HPDE6-E6E7 (cell line): ENCODE results near the gene ZYX.
"Not testable (repeated sequence)": the region's sequence is repeated elsewhere in the genome, so short reads cannot be mapped to it uniquely, and the experiment has no call there.

Experiments
- DNase-seq: peaks from one replicate; pipeline ENCODE4 v3.0.0; 2011; ENCODE audit warnings: missing footprints; ENCODE audit errors: extremely low spot score

ZYX gene

DNA sequence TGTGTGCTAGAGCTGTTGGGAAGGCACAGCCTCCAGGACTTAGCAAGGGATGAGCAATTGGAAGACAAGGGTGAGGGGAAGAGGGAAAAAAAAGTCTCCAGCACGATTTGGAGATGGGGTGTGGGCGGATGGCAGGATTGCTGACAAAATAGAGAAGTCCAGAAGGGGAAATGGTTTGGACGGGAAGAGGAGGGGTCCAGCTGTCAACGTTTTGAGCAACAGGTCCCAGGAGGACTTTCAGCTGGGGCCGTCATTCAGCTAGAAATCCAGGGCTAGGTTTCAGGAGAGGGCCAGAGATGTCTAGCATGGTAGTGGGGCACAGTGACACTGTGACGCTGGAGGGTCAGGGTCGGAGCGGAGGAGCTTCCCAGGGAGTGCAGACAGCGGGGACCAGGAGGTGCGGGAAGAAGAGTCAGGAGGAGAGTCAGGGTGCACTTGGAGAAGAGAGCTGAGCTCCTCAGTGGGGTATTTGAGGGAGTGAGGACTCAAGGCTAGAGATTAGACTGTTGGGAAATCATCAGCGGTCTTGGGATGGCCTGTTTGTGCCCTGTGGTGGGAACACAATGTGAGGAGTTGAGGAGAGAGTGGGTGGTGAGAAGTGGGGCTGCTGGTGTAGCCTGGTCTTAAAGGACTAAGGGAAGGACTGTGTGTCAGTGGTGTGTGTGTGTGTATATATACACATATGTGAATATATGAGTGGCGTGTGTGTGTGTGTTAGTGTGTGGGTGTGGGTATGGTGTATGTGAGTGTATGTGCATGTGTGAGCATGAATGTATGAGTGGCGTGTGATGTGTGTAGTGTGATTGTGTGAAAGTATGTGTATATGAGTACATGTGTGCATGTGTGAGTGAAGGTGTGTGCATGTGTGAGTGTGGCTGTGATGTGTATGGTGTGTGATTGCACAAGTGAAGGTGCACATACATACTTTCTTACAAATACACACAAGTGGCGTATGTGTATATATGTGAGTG is 3.8 kb downstream of the ZYX start:
- no peak for DNase-seq

DNA sequence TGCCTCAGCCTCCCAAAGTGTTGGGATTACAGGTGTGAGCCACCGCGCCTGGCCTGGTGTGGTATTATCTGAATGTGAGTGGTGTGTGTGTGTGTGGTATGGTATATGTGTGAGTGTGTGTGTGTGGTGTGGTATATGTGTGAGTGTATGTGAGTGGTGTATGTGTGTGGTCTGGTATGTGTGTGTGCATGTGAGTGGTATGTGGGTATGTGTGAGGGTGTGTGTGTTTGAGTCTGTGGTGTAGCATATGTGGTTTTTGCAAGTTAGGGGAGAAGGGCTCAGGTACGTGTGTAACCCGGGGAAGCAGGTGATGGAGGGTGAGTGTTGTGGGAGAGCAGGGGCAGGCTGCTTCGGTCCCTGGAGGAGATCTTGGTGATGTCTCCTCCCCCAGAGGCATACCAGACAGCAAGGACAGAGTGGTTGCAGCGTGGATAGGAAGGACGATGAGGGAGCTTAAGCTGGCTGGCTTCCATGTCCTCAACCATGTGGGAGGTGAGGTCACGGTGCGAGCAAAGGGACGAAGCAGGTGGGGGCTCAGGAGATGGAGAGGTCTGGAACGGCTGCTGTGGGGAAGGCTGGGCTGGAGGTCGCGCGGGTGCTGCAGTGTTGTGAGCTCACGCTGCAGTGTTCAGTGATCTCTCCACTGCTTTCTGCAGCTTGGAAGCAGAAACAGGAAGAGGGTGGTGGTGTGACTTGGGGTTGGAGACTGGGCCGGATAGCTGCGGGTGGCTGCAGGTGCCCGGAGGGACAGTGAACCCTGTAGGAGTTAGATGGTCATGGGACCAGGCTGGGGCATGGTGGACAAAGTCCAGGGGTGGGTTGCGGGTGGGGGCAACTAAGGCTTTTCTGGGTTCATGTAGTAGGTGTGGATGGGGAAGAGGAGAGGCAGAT is 5.0 kb downstream of the ZYX start:
- DNase-seq = no peak

DNA sequence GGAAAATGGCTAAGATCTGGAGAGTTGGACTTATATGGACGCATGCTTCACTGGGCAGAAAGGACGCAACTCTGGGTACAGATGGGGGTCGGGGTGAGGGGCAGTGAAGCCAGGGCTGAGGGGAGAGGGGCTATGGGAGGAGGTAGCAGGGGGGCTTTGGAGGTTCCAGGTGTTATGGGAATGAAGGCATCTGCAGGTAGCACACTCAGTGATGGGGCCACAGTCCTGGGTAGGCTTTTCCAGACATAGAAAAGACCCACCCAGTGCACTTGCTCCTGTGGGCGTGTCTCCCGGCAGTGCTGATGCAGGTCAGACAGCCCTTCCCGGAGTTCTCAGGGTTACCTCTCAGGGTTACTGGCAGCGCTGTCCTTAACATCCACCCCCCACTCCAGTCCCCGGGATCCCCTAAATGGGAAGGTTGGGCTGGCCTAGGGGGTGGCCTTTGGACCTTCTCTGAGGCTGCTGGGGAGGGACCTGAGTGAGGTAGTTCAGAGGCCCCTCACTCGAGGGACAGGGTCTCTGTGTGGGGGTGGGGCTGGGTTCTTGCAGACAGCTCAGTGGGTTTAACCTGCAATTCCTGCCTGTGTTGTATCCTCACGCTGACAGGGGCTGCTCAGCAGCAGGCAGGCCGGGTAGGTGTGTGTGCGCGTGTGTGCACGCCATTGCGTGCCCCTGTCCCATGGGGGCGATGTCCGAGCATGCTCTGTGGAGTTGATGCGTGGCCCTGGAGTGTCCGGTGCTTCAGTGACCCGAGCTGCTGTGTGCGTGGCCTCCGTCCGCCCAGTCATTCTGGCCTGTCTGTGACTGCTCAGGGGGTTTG is 6.2 kb downstream of the ZYX start:
- DNase-seq = no peak

DNA sequence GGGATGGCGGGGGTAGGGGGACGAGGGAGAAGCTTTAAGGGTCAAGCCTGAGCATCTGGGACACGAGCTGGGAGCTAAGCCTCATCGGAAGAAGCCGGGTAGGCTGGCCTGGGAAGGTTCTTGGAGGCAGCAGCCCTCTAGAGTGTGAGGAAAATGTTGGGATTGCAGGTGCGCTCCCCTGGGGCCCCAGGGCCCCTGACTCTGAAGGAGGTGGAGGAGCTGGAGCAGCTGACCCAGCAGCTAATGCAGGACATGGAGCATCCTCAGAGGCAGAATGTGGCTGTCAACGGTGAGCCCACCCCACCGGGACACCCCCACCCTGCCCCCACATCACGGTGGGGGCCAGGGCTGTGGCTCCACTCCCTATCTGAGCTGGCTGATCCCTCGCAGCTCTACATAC is 6.9 kb downstream of the ZYX start:
- no peak for DNase-seq

DNA sequence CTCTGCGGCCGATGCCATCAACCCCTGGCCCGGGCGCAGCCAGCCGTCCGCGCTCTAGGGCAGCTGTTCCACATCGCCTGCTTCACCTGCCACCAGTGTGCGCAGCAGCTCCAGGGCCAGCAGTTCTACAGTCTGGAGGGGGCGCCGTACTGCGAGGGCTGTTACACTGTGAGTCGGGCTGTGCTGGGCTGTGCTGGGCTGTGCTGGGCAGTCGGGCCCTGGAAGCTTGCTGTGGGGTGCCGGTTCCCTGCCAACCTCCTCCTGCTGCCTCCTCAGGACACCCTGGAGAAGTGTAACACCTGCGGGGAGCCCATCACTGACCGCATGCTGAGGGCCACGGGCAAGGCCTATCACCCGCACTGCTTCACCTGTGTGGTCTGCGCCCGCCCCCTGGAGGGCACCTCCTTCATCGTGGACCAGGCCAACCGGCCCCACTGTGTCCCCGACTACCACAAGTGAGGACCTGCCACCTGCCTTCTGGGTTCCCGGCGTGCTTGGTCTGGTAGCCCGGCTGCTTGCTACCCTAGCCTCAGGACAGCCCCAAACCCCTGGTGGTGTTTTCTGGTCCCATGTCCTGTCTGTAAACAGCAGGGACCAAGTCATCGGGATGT is 7.5 kb downstream of the ZYX start:
- DNase-seq = no peak

DNA sequence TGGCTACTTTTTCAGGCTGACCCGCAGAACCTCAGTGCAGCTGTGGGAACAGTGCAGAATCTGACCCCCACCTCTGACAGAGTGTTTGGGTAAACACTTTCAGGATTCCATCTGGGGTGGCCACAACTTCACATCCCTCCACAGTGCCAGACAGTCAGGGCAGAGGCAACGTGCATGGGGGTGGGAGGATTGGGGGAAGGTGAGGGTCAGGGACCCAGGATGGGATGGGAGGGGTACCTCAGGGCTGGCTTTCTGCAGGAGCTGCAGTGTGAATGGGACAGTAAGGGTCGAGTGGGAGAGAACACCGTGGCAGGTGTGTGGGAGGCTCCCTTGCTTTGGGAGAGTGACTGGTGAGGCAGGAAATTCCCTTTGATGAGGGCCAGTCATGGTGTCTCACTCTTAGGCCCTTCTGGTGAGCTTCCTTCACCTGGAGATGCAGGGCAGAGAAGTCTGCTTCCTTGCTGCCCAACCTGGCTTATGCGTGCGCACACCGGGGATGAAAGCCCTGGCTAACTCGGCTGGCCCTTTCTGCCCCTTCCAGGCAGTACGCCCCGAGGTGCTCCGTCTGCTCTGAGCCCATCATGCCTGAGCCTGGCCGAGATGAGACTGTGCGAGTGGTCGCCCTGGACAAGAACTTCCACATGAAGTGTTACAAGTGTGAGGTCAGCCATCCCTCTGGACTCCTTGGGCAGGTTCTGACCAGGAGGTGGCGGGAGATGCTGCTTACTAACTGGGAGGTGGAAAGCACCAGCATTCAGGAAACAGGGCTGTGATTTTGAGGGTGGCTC is 8.4 kb downstream of the ZYX start:
- DNase-seq = no peak

DNA sequence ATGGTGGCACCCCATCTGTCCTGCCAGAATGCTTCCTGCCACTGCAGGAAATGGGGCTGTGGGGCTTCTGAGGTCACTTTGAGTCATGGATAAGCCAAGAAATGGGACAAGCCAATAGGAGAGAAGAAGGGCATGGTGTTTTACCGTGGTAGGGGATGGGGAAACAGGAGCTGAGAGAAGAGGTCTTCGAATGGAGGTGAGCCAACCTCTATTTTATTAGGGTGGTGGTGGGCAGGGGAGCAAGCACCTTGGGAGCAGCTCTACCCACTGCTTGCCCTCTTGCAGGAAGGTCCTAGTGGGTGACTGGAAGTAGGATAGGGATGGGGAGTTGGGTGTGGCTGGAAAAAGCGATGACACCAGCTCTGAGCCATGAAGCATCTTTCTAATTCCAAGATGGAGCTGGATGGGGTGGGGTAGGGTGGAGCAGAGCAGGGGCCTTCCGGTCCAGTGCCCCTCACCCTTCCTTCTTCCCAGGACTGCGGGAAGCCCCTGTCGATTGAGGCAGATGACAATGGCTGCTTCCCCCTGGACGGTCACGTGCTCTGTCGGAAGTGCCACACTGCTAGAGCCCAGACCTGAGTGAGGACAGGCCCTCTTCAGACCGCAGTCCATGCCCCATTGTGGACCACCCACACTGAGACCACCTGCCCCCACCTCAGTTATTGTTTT is 9.1 kb downstream of the ZYX start:
- no peak for DNase-seq

DNA sequence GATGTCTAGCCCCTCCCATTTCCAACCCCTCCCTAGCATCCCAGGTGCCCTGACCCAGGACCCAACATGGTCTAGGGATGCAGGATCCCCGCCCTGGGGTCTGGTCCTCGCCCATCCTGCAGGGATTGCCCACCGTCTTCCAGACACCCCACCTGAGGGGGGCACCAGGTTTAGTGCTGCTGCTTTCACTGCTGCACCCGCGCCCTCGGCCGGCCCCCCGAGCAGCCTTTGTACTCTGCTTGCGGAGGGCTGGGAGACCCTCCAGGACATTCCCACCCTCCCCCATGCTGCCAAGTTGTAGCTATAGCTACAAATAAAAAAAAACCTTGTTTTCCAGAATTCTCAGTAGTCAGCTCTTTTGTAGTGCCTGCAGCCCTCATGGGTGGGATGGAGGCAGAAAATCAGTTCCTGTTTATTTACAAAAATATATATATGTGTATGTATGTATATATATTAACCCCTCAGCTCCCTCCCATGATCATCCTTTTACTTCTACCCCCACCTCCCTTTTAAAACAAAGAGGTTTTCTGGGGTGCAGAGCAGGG is 9.7 kb downstream of the ZYX start:
- DNase-seq = no peak

DNA sequence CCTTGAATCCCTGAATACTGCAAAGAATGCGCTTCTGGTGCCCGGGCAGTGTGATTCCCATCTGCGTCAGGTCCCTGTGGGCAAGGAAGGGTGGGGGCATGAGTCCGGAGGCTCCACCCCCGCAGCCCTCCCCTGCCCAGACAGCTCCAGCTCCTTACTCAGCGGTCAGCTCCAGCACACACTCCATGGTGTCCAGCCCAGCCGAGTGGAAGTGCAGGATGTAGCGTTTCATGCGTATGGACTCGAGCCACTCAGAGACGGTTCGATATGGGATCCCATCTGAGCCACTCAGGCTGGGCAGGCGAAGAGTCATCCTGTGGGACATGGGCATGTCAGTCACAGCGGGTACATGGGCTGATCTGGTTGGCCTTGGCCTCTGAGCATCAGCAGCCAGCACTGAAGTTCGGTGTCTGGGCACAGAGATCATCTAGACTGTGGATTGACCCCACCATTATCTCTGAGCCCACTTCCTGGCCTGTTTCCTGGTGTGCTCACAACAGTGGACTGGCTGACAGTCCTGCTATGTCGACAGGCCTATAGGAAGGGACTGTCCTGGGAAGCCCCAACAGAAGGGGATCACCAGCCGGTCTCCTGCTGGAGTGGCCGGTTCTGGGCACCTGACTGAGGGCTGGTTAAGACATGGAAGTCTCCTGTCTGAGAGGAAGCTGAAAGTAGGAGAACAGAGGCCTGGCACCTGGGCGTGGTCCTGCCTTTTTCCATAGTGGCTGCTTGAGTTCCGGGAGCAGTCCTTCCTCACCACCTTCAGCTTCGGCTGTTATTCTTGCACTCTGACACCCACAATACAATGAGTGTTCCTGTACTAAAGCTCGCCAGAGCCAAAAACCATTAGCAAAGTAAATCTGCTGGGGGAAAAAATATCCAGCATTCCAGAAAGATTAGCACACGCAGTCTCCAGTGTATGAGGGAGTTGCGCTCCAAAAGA is 10.6 kb downstream of the ZYX start:
- no peak for DNase-seq

DNA sequence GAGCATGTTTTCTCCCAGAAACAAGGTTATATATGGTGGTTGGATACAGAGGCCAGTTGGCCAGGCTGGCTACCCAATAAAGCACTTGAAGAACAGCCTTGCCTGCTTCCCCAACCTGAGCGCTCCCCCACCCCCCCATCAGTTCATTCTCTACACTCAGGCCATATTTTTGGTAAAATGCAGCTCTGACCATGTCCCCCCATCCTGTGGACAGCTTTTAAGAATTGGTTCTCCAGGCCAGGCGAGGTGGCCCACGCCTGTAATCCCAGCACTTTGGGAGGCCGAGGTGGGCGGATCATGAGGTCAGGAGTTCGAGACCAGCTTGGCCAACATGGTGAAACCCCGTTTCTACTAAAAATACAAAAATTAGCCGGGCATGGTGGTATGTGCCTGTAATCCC is 11.3 kb downstream of the ZYX start:
- DNase-seq = not testable (repeated sequence)

DNA sequence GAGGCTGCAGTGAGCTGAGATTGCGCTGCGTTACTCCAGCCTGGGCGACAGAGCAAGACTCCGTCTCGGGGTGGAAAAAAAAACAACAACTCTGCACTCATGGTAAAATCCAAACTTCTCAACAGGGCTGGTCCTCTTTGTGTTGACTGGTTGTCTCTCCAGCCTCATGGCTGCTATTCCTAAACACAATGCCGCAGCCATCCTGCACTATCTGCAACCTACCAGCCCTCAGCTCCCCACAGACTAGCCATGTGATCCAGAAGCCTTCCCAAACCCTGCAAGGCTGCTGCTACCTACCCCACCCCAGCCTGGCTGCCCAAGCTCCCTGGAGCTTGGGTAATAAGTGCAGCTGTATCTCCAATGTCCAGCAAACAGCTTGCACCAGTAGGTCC is 11.7 kb downstream of the ZYX start:
- no peak for DNase-seq

DNA sequence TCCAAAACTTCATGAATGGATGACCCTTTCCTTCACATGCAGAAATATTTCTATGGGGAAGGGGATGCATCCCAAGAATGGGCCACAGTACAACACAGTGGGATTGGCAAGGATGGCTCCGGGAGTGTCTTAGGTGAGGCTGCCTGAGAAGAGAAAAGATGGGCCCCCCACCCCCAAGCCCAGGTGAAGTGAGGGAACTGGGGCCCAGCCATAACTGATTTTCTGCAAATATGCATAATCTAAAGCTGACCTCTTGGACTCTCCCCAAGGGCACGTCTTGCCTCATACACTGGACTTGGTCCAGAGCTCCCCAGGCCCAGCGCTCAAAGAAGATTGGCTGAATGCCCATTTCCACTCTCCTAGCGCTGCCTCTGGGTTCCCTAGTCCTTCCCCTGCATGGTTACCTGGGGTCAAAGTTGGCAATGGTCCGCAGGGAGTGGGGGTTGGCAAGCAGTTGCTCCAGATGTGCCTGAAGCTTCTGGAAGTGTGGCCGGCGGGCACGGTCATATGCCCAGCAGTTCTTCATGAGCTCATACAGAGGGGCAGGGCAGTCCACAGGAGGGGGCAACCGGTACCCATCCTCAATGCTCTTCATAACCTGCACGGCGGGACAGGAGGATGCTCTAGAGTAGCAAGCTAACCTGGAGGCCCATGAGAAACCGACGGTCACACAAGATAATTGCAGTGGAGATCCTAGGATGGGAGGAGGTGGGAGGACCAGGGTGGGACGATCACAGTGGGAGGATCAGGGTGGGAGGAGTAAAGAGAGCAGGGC is 12.3 kb downstream of the ZYX start:
- DNase-seq = no peak

DNA sequence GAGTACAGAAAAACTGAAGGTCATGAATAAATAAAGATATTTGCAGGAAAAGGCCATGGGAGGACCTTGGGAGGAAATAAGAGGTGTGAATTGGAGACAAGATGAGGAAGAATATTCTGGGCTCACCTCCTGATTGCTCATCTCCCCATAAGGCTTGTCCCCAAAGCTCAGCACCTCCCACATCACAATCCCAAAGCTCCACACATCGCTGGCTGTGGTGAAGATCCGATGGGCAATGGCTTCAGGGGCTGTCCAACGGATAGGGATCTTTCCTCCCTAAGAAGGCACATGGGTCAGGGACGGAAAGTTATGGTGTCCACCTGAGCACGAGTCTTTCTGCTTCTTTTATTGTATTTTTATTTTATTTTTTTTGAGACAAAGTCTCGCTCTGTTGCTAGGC is 12.9 kb downstream of the ZYX start:
- no peak for DNase-seq

DNA sequence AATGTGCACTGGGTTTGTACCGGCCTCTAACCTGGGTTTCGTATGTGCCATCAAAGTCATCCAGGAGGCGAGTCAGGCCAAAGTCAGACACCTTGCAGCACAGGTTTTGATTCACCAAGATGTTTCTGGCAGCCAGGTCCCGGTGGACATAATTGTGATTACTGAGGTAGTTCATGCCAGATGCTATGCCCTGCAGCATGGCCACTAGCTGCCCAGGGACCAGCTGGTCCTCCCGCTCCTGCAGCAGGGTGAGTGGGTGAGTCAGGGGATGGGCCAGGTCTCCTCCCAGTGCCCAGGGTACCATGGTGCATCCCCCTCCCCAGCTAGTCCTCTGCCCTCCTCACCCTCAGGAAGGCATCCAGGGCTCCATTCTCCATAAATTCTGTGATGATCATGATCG is 13.6 kb downstream of the ZYX start:
- no peak for DNase-seq

DNA sequence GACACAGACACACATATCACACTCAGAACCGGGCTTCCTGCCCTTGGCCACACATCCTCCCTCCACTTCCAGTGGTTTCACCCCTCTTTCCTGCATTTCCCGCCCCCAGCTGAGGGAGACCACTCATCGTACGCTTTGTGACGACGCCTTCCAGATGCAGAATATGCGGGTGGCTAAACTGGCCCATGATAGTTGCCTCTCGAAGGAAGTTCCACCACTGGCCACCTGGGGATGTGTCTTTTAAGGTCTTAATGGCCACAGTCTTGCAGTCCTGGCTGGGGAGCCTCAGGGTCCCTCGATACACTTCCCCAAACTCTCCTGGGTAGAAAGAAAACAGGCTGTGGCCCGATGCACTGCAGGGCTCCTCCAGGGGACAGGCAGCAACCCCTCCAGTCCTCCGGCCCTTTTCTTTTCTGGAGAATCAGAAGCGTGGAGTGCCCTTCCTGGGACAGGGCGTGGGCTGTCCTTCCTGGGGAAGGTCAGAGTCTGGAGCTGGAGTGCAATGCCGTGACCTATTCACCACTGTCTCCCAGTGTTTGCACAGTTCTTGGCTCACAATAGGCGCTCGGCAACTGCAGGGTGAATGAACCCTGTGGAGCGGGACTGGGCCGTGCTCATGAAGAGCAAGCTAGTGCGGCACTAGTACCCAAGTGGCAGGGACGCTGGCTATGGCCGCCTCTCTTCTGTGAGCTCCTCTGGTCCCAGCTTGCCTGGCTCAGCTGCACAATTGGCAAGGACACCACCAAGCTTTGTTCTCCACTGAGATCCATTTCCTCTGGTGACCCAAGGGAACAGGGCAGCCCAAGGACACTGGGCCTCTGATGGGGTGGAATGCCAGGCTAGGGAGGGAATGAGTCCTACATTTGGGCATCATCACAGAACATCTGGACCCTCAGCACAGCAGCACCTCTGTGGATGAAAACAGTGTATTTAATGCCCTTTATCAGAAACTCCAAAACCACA is 14.3 kb downstream of the ZYX start:
- no peak for DNase-seq

DNA sequence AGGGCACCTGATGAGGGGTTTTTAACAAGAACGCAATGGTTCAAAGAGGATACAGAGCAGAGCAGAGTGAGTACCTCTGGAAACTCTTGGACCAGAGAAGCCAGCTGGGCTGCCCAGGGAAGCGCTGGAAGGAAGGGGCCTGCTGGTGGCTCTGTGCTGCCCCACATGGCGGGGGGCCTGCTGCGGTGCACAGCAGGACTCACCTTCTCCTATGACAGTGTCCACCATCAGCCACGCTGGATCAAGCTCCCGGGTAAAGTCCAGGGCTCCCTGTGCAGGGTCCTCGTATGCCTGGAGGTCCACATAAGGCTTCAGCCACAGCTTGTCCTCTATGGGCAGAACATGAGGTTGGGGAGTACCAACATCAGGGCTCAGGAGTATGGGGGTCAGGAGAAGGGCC is 15.0 kb downstream of the ZYX start:
- DNase-seq = no peak
